ENCODE data around the gene TOP3A. TPM values are rescaled to one million over a fixed set of nuclear protein-coding genes. Genes with fewer than 3 reads are reported as not detected.

TOP3A gene
- total and polyA plus RNA-seq, 4 experiments from 2014 or later, result 6.2 to 55.2 (median 31.5) TPM

GRCh38 chr17:18262111-18262510 is 52.7 kb downstream of the TOP3A start:
- no peaks in the 10 kb centered on the region for H3K9me3 ChIP-seq (ENCODE audit: control insufficient read depth in 1 of 2, low read length in 2 of 2)
- H3K27me3 ChIP-seq (ENCODE audit: insufficient read depth, low read length), result no peaks in the 10 kb centered on the region
- ChIA-PET POLR2A (ENCODE audit: partially characterized antibody) (no interaction called here), CTCF (ENCODE audit: partially characterized antibody) (interaction anchor here (1.1 kb wide), 1 partner anchor 364 kb away, joined by 3 read pairs; no protein-coding TSS in a partner anchor)
- no peak for DNase-seq
- peak overlapping the region in 6 of 7 donors; percentile 48 to 89 (median 70) for H3K27ac Mint-ChIP-seq
- H3K36me3 Mint-ChIP-seq, result peaks cover 4 to 15% of the 10 kb centered on the region in 2 donors
- H3K4me1 ChIP-seq (ENCODE audit: insufficient read depth, low read length), result peaks cover 37% of the 10 kb centered on the region
- intact Hi-C loops (cut with micrococcal nuclease), result no loop called here
- H3K27ac ChIP-seq (ENCODE audit: low read depth, low read length), result peak overlapping the region; percentile 96
- H3K4me1 Mint-ChIP-seq, result peaks cover 13 to 45% (median 26%) of the 10 kb centered on the region in 4 donors
- H3K36me3 ChIP-seq (ENCODE audit: insufficient read depth, low read length), result peaks cover 21% of the 10 kb centered on the region
- H3K9me3 Mint-ChIP-seq, result no peaks in the 10 kb centered on the region
- no peaks in the 10 kb centered on the region for H3K27me3 Mint-ChIP-seq
- H3K4me3 Mint-ChIP-seq, result peak overlapping the region; percentile 41 to 90 (median 82)
- H3K4me3 ChIP-seq (ENCODE audit: low read length in 2 of 2), result no peak overlapping the region

GRCh38 chr17:18261659-18262058 is 53.1 kb downstream of the TOP3A start:
- Mint-ChIP-seq H3K36me3 (peaks cover 4 to 17% of the 10 kb centered on the region in 2 donors), H3K27ac (peak overlapping the region; percentile 57 to 93 (median 86)), H3K27me3 (no peaks in the 10 kb centered on the region), H3K4me3 (peak overlapping the region; percentile 80 to 90 (median 82)), H3K9me3 (no peaks in the 10 kb centered on the region), H3K4me1 (peaks cover 15 to 47% (median 29%) of the 10 kb centered on the region in 4 donors)
- Histone ChIP-seq H3K9me3 (ENCODE audit: control insufficient read depth in 1 of 2, low read length in 2 of 2) (no peaks in the 10 kb centered on the region), H3K4me1 (ENCODE audit: insufficient read depth, low read length) (peaks cover 42% of the 10 kb centered on the region), H3K4me3 (ENCODE audit: low read length in 2 of 2) (peak overlapping the region in 1 of 2 donors; percentile 91), H3K36me3 (ENCODE audit: insufficient read depth, low read length) (peaks cover 21% of the 10 kb centered on the region), H3K27me3 (ENCODE audit: insufficient read depth, low read length) (no peaks in the 10 kb centered on the region), H3K27ac (ENCODE audit: low read depth, low read length) (peak overlapping the region; percentile 96)
- DNase-seq, result no peak
- intact Hi-C loops (cut with micrococcal nuclease), result no loop called here
- ChIA-PET CTCF (ENCODE audit: partially characterized antibody) (interaction anchor here (1.1 kb wide), 1 partner anchor 364 kb away, joined by 3 read pairs; no protein-coding TSS in a partner anchor), POLR2A (ENCODE audit: partially characterized antibody) (interaction anchor here (3.3 to 3.5 kb wide), 2 partner anchors 53 to 79 kb away, joined by 17 to 31 read pairs; partner anchors contain the start of genes ALKBH5, SMCR8 and TOP3A)

GRCh38 chr17:18261146-18261515 is 53.7 kb downstream of the TOP3A start:
- H3K27me3 Mint-ChIP-seq, result no peaks in the 10 kb centered on the region
- intact Hi-C loops (cut with micrococcal nuclease), result no loop called here
- Histone ChIP-seq H3K27ac (ENCODE audit: low read depth, low read length) (peak overlapping the region; percentile 96), H3K4me1 (ENCODE audit: insufficient read depth, low read length) (peaks cover 47% of the 10 kb centered on the region), H3K27me3 (ENCODE audit: insufficient read depth, low read length) (no peaks in the 10 kb centered on the region), H3K36me3 (ENCODE audit: insufficient read depth, low read length) (peaks cover 26% of the 10 kb centered on the region), H3K9me3 (ENCODE audit: control insufficient read depth in 1 of 2, low read length in 2 of 2) (no peaks in the 10 kb centered on the region), H3K4me3 (ENCODE audit: low read length in 2 of 2) (peak overlapping the region; percentile 66 to 91)
- ChIA-PET CTCF (ENCODE audit: partially characterized antibody) (no interaction called here), POLR2A (ENCODE audit: partially characterized antibody) (interaction anchor here (1.0 to 3.5 kb wide), 5 partner anchors 11 to 78 kb away, joined by 3 to 31 read pairs (median 4); partner anchors contain the start of genes ALKBH5, SMCR8 and TOP3A)
- peak overlapping the region; percentile 80 to 90 (median 82) for H3K4me3 Mint-ChIP-seq
- H3K36me3 Mint-ChIP-seq, result peaks cover 4 to 18% of the 10 kb centered on the region in 2 donors
- peaks cover 14 to 50% (median 33%) of the 10 kb centered on the region in 4 donors for H3K4me1 Mint-ChIP-seq
- peak in 1 of 5 donors; percentile 58 for DNase-seq
- H3K27ac Mint-ChIP-seq, result peak overlapping the region; percentile 15 to 93 (median 86)
- no peaks in the 10 kb centered on the region for H3K9me3 Mint-ChIP-seq

GRCh38 chr17:18260332-18261145 is 54.3 kb downstream of the TOP3A start, which contains the start of gene MIEF2:
Gene MIEF2 (plus strand): TSS chr17:18260662. CDS start chr17:18262721, 2,059 bp downstream.
- Histone ChIP-seq H3K4me3 (ENCODE audit: low read length in 2 of 2) (peak within 1 kb of the TSS; percentile 66 to 91), H3K27ac (ENCODE audit: low read depth, low read length) (peak within 1 kb of the TSS; percentile 96), H3K36me3 (ENCODE audit: insufficient read depth, low read length) (peaks cover 32% of the 10 kb centered on the region), H3K4me1 (ENCODE audit: insufficient read depth, low read length) (peaks cover 53% of the 10 kb centered on the region), H3K9me3 (ENCODE audit: control insufficient read depth in 1 of 2, low read length in 2 of 2) (no peaks in the 10 kb centered on the region), H3K27me3 (ENCODE audit: insufficient read depth, low read length) (no peaks in the 10 kb centered on the region)
- intact Hi-C loops (cut with micrococcal nuclease), result loop anchor here (1.0 kb wide), 3 partner anchors 35 to 77 kb away; partner anchors contain the start of genes ALKBH5, LLGL1 and SMCR8
- Mint-ChIP-seq H3K36me3 (peaks cover 4 to 21% of the 10 kb centered on the region in 2 donors), H3K4me3 (peak within 1 kb of the TSS; percentile 80 to 90 (median 82)), H3K9me3 (no peaks in the 10 kb centered on the region), H3K27me3 (no peaks in the 10 kb centered on the region), H3K4me1 (peaks cover 17 to 56% (median 37%) of the 10 kb centered on the region in 4 donors), H3K27ac (peak within 1 kb of the TSS; percentile 86 to 94 (median 89))
- POLR2A ChIA-PET (ENCODE audit: partially characterized antibody), result interaction anchor here (1.0 to 3.5 kb wide), 6 partner anchors 10 to 103 kb away, joined by 3 to 31 read pairs (median 4); partner anchors contain the start of genes ALKBH5, SHMT1, SMCR8 and TOP3A
- peak; percentile 90 to 94 (median 92) for DNase-seq
- CTCF ChIA-PET (ENCODE audit: partially characterized antibody), result no interaction called here

GRCh38 chr17:18259621-18260331 is 55.0 kb downstream of the TOP3A start:
- H3K36me3 Mint-ChIP-seq, result peaks cover 4 to 27% of the 10 kb centered on the region in 2 donors
- Histone ChIP-seq H3K27ac (ENCODE audit: low read depth, low read length) (peak overlapping the region; percentile 96), H3K4me1 (ENCODE audit: insufficient read depth, low read length) (peaks cover 54% of the 10 kb centered on the region), H3K9me3 (ENCODE audit: control insufficient read depth in 1 of 2, low read length in 2 of 2) (no peaks in the 10 kb centered on the region), H3K4me3 (ENCODE audit: low read length in 2 of 2) (peak overlapping the region; percentile 66 to 91), H3K27me3 (ENCODE audit: insufficient read depth, low read length) (no peaks in the 10 kb centered on the region), H3K36me3 (ENCODE audit: insufficient read depth, low read length) (peaks cover 37% of the 10 kb centered on the region)
- H3K4me3 Mint-ChIP-seq, result peak overlapping the region; percentile 80 to 90 (median 82)
- H3K27ac Mint-ChIP-seq, result peak overlapping the region; percentile 86 to 94 (median 89)
- no peak for DNase-seq
- H3K9me3 Mint-ChIP-seq, result no peaks in the 10 kb centered on the region
- intact Hi-C loops (cut with micrococcal nuclease), result loop anchor here (1.0 kb wide), 3 partner anchors 34 to 76 kb away; partner anchors contain the start of genes ALKBH5, LLGL1 and SMCR8
- H3K4me1 Mint-ChIP-seq, result peaks cover 17 to 58% (median 39%) of the 10 kb centered on the region in 4 donors
- ChIA-PET CTCF (ENCODE audit: partially characterized antibody) (no interaction called here), POLR2A (ENCODE audit: partially characterized antibody) (interaction anchor here (0.5 to 3.5 kb wide), 8 partner anchors 9 to 229 kb away, joined by 3 to 31 read pairs (median 4); partner anchors contain the start of genes ALKBH5, LLGL1, SHMT1 and SMCR8)
- H3K27me3 Mint-ChIP-seq, result no peaks in the 10 kb centered on the region

GRCh38 chr17:18258356-18259038 is 56.3 kb downstream of the TOP3A start, which contains the start of gene FLII:
Gene FLII (minus strand): TSS chr17:18258738. CDS start chr17:18258690, 48 bp downstream.
- CTCF ChIA-PET (ENCODE audit: partially characterized antibody), result no interaction called here
- Mint-ChIP-seq H3K4me3 (peak within 1 kb of the TSS; percentile 97), H3K4me1 (peaks cover 17 to 58% (median 39%) of the 10 kb centered on the region in 4 donors)

More at GRCh38 chr17:18258356-18259038, 56.3 kb downstream of the TOP3A start, which contains the start of gene FLII:
- Histone ChIP-seq H3K27ac (ENCODE audit: low read depth, low read length) (peak within 1 kb of the TSS; percentile 85), H3K36me3 (ENCODE audit: insufficient read depth, low read length) (peaks cover 37% of the 10 kb centered on the region), H3K9me3 (ENCODE audit: control insufficient read depth in 1 of 2, low read length in 2 of 2) (no peaks in the 10 kb centered on the region), H3K27me3 (ENCODE audit: insufficient read depth, low read length) (no peaks in the 10 kb centered on the region), H3K4me3 (ENCODE audit: low read length in 2 of 2) (peak within 1 kb of the TSS; percentile 61 to 91), H3K4me1 (ENCODE audit: insufficient read depth, low read length) (peaks cover 54% of the 10 kb centered on the region)
- Mint-ChIP-seq H3K27ac (peak within 1 kb of the TSS; percentile 89 to 97 (median 94)), H3K27me3 (no peaks in the 10 kb centered on the region), H3K9me3 (no peaks in the 10 kb centered on the region), H3K36me3 (peaks cover 4 to 32% of the 10 kb centered on the region in 2 donors)
- peak; percentile 43 to 59 (median 54) for DNase-seq
- intact Hi-C loops (cut with micrococcal nuclease), result loop anchor here (1.0 kb wide), 1 partner anchor 10 kb away; no protein-coding TSS in a partner anchor
- POLR2A ChIA-PET (ENCODE audit: partially characterized antibody), result interaction anchor here (0.8 to 3.5 kb wide), 4 partner anchors 33 to 75 kb away, joined by 3 to 31 read pairs (median 10); partner anchors contain the start of genes ALKBH5, LLGL1, SMCR8 and TOP3A
